Endometrium (tissue), 2 donors: ENCODE data around the gene CBL.
"Not testable (repeated sequence)": the region's sequence is repeated elsewhere in the genome, so short reads cannot be mapped to it uniquely, and the experiment has no call there.

ENCODE experiments used
- FAIRE-seq: peaks from 2 replicates; lab custom pipeline; 2012; peaks lifted over from hg19 to GRCh38; lab: Jason Lieb, UNC
- donor health status: control.
- donor health status: control.

Gene CBL

GRCh38 chr11:119205574-119206510 lies at the start of gene CBL:
Gene CBL (plus strand): TSS chr11:119206339. CDS start chr11:119206418, 79 bp downstream.
- FAIRE-seq: no peak

- no peak for FAIRE-seq
Measured at GRCh38 chr11:119156496-119156895, 49.6 kb upstream of the CBL start.

- no peak for FAIRE-seq
Measured at GRCh38 chr11:119157063-119157462, 49.1 kb upstream of the CBL start.

GRCh38 chr11:119158467-119158866 lies 47.7 kb upstream of the CBL start:
- no peak for FAIRE-seq

- no peak for FAIRE-seq
Measured at GRCh38 chr11:119160151-119160550, 46.0 kb upstream of the CBL start.

GRCh38 chr11:119161871-119162270 lies 44.3 kb upstream of the CBL start:
- no peak for FAIRE-seq

GRCh38 chr11:119166368-119167076 lies 39.6 kb upstream of the CBL start:
- FAIRE-seq: no peak

GRCh38 chr11:119167077-119167458 lies 39.1 kb upstream of the CBL start:
- FAIRE-seq: not testable (repeated sequence)

GRCh38 chr11:119167933-119168332 lies 38.2 kb upstream of the CBL start:
- FAIRE-seq: no peak

GRCh38 chr11:119168471-119169281 lies 37.5 kb upstream of the CBL start, which contains the start of gene NLRX1:
Gene NLRX1 (plus strand): TSS chr11:119168725. CDS start chr11:119171404, 2,679 bp downstream.
- no peak for FAIRE-seq

GRCh38 chr11:119169282-119169719 lies 36.8 kb upstream of the CBL start:
- no peak for FAIRE-seq

- no peak for FAIRE-seq
Measured at GRCh38 chr11:119172513-119172912, 33.6 kb upstream of the CBL start.

- FAIRE-seq: no peak
Measured at GRCh38 chr11:119173453-119173852, 32.7 kb upstream of the CBL start.

- FAIRE-seq: no peak
Measured at GRCh38 chr11:119175493-119176077, 30.6 kb upstream of the CBL start.

GRCh38 chr11:119178166-119178680 lies 27.9 kb upstream of the CBL start:
- FAIRE-seq: no peak

- FAIRE-seq: no peak
Measured at GRCh38 chr11:119179342-119179741, 26.8 kb upstream of the CBL start.

- FAIRE-seq: no peak
Measured at GRCh38 chr11:119179983-119180382, 26.2 kb upstream of the CBL start.

GRCh38 chr11:119180729-119181676 lies 25.1 kb upstream of the CBL start:
- no peak for FAIRE-seq

- FAIRE-seq: no peak
Measured at GRCh38 chr11:119181677-119182412, 24.3 kb upstream of the CBL start.

- FAIRE-seq: not testable (repeated sequence)
Measured at GRCh38 chr11:119184399-119184798, 21.7 kb upstream of the CBL start.
